MM.1S (cell line): Measurements from ENCODE around the gene ITGB5.

Experiments
- DNase-seq: peaks from one replicate; pipeline ENCODE4 v3.0.0-alpha.2; 2015
- H2AFZ ChIP-seq: fragments of 300-600 bp; sonication (generic); 2 replicates; pipeline ENCODE4 v1.6.0; 2016; ENCODE audit warnings: antibody characterized with exemption, low read length
- H3F3A ChIP-seq: fragments of 300-600 bp; sonication (generic); 2 replicates; pipeline ENCODE4 v1.6.1; 2016; ENCODE audit warnings: mild to moderate bottlenecking, antibody characterized with exemption, low read length, moderate library complexity, mixed read lengths; ENCODE audit not compliant: insufficient read depth
- H3K27ac ChIP-seq: fragments of 300-600 bp; sonication (generic); 2 replicates; pipeline ENCODE4 v1.5.1; 2016; ENCODE audit warnings: mild to moderate bottlenecking, low read length
- H3K27me3 ChIP-seq: fragments of 300-600 bp; sonication (generic); replicated peaks from 2 replicates; pipeline ENCODE4 v1.6.0; 2016; ENCODE audit warnings: low read length; ENCODE audit not compliant: insufficient read depth
- H3K36me3 ChIP-seq: fragments of 300-600 bp; sonication (generic); replicated peaks from 2 replicates; pipeline ENCODE4 v1.6.1; 2016; ENCODE audit warnings: mild to moderate bottlenecking, low read length, mixed read lengths; ENCODE audit not compliant: insufficient read depth
- H3K4me1 ChIP-seq: fragments of 300-600 bp; sonication (generic); 2 replicates; pipeline ENCODE4 v1.6.1; 2016; ENCODE audit warnings: low read length, mixed read lengths
- H3K4me2 ChIP-seq: fragments of 300-600 bp; sonication (generic); 2 replicates; pipeline ENCODE4 v1.6.0; 2016; ENCODE audit warnings: low read depth, low read length
- H3K4me3 ChIP-seq: fragments of 300-600 bp; sonication (generic); 2 replicates; pipeline ENCODE4 v1.5.1; 2016; ENCODE audit warnings: low read length, mixed read lengths
- H3K79me2 ChIP-seq: fragments of 300-600 bp; sonication (generic); 2 replicates; pipeline ENCODE4 v1.6.1; 2016; ENCODE audit warnings: mixed run types, low read length, mixed read lengths
- H3K9ac ChIP-seq: fragments of 300-600 bp; sonication (generic); 2 replicates; pipeline ENCODE4 v1.6.1; 2016; ENCODE audit warnings: low read length, mixed read lengths
- H3K9me2 ChIP-seq: fragments of 300-600 bp; sonication (generic); replicated peaks from 2 replicates; pipeline ENCODE4 v1.6.1; 2016; ENCODE audit warnings: mild to moderate bottlenecking, low read length, mixed read lengths; ENCODE audit not compliant: insufficient read depth
- H3K9me3 ChIP-seq: fragments of 300-600 bp; sonication (generic); replicated peaks from 2 replicates; pipeline ENCODE4 v1.6.1; 2016; ENCODE audit warnings: mild to moderate bottlenecking, low read length, mixed read lengths; ENCODE audit not compliant: insufficient read depth
- H4K20me1 ChIP-seq: fragments of 300-600 bp; sonication (generic); 2 replicates; pipeline ENCODE4 v1.6.1; 2016; ENCODE audit warnings: mild to moderate bottlenecking, low read length, moderate library complexity, mixed read lengths; ENCODE audit not compliant: insufficient read depth
- CTCF ChIP-seq: fragments of 300-600 bp; sonication (generic); IDR thresholded peaks from 2 replicates; pipeline ENCODE4 v1.5.1; 2016; ENCODE audit warnings: antibody characterized with exemption, low read length, mixed read lengths
- EZH2 ChIP-seq: fragments of 300-600 bp; sonication (generic); optimal IDR thresholded peaks from 2 replicates; pipeline ENCODE3; 2017; ENCODE audit warnings: low read depth, mild to moderate bottlenecking, antibody characterized with exemption, low read length, mixed read lengths
- EZH2phosphoT487 ChIP-seq: fragments of 300-600 bp; sonication (generic); IDR thresholded peaks from 2 replicates; pipeline ENCODE4 v1.6.1; 2018; ENCODE audit warnings: antibody characterized with exemption, low read length

The ITGB5 gene

GRCh38 chr3:124851136-124851535, 36.0 kb downstream of the ITGB5 start:
- no peak overlapping the region for H3K9ac ChIP-seq

GRCh38 chr3:124850633-124851032, 36.5 kb downstream of the ITGB5 start:
- no peaks in the 10 kb centered on the region for H3K4me1 ChIP-seq

More at GRCh38 chr3:124851136-124851535, 36.0 kb downstream of the ITGB5 start:
- Histone ChIP-seq H3K4me1 (no peaks in the 10 kb centered on the region), H3K27ac (no peak overlapping the region), H3K36me3 (no peaks in the 10 kb centered on the region), H3K4me3 (no peak overlapping the region), H3F3A (no peaks in the 10 kb centered on the region), H3K4me2 (no peak overlapping the region), H3K79me2 (no peaks in the 10 kb centered on the region), H4K20me1 (no peaks in the 10 kb centered on the region), H3K9me2 (no peaks in the 10 kb centered on the region), H2AFZ (no peak overlapping the region), H3K27me3 (no peaks in the 10 kb centered on the region), H3K9me3 (no peaks in the 10 kb centered on the region)
- TF ChIP-seq EZH2phosphoT487: no peak
- no peak for TF ChIP-seq EZH2
- no peak for TF ChIP-seq CTCF
- no peak for DNase-seq

GRCh38 chr3:124850212-124850611, 37.0 kb downstream of the ITGB5 start:
- Histone ChIP-seq H3K27ac (no peak overlapping the region), H3K9me2 (no peaks in the 10 kb centered on the region), H4K20me1 (no peaks in the 10 kb centered on the region), H3K27me3 (no peaks in the 10 kb centered on the region), H3K9ac (no peak overlapping the region), H3K9me3 (no peaks in the 10 kb centered on the region), H3K79me2 (no peaks in the 10 kb centered on the region), H3K36me3 (no peaks in the 10 kb centered on the region), H2AFZ (no peak overlapping the region), H3K4me3 (no peak overlapping the region), H3K4me1 (no peaks in the 10 kb centered on the region), H3F3A (no peaks in the 10 kb centered on the region), H3K4me2 (no peak overlapping the region)
- DNase-seq: no peak
- no peak for TF ChIP-seq EZH2phosphoT487
- TF ChIP-seq CTCF: no peak
- no peak for TF ChIP-seq EZH2

More at GRCh38 chr3:124850633-124851032, 36.5 kb downstream of the ITGB5 start:
- Histone ChIP-seq H3K27ac (no peak overlapping the region), H3K36me3 (no peaks in the 10 kb centered on the region), H2AFZ (no peak overlapping the region), H3K27me3 (no peaks in the 10 kb centered on the region), H3K9me2 (no peaks in the 10 kb centered on the region), H3K9me3 (no peaks in the 10 kb centered on the region), H3K4me2 (no peak overlapping the region), H3K79me2 (no peaks in the 10 kb centered on the region), H3K4me3 (no peak overlapping the region), H3F3A (no peaks in the 10 kb centered on the region), H4K20me1 (no peaks in the 10 kb centered on the region), H3K9ac (no peak overlapping the region)
- TF ChIP-seq EZH2phosphoT487: no peak
- DNase-seq: no peak

- TF ChIP-seq EZH2phosphoT487: no peak
- no peak for TF ChIP-seq CTCF
- no peak for TF ChIP-seq EZH2
- H3F3A ChIP-seq: no peaks in the 10 kb centered on the region
- no peaks in the 10 kb centered on the region for H3K27me3 ChIP-seq
- no peaks in the 10 kb centered on the region for H3K79me2 ChIP-seq
- no peak overlapping the region for H3K4me3 ChIP-seq
- H3K9me3 ChIP-seq: no peaks in the 10 kb centered on the region
- H3K9ac ChIP-seq: no peak overlapping the region
- no peaks in the 10 kb centered on the region for H3K36me3 ChIP-seq
- H3K4me2 ChIP-seq: no peak overlapping the region
- no peaks in the 10 kb centered on the region for H3K4me1 ChIP-seq
- no peak overlapping the region for H2AFZ ChIP-seq
- H3K9me2 ChIP-seq: no peaks in the 10 kb centered on the region
- H4K20me1 ChIP-seq: no peaks in the 10 kb centered on the region
- DNase-seq: no peak
- no peak overlapping the region for H3K27ac ChIP-seq
Observed at GRCh38 chr3:124848300-124848699, 38.9 kb downstream of the ITGB5 start.
